Sciatic nerve (tissue), 2 donors: Measurements from ENCODE around the gene KLHL25. TPM values are rescaled to one million over a fixed set of nuclear protein-coding genes. Genes with fewer than 3 reads are reported as not detected.
A peak's percentile ranks its signal among the peaks of the same experiment; 100 is the strongest.
"Not testable (repeated sequence)": the region's sequence is repeated elsewhere in the genome, so short reads cannot be mapped to it uniquely, and the experiment has no call there.

Source experiments
- ATAC-seq: fragments of 200-7000 bp; cut with Tn5 transposase; one replicate; pipeline ENCODE4 v1.9.1; 2020; ENCODE audit warnings: mild to moderate bottlenecking, moderate library complexity
- DNase-seq: peaks from one replicate; pipeline ENCODE4 v3.0.0-alpha.2; 2020; ENCODE audit warnings: low spot score
- intact Hi-C: fragments of 100-400 bp; cut with DNase I; formaldehyde crosslinking; loops from one replicate; pipeline ENCODE4 v1.14.2; 2022
- total RNA-seq: library from RNA; stranded (reverse); fragmentation: NEBNext Ultra II Directional; extraction: Animal tissue kit (Norgen Biotek cat#: 25700); gene quantifications from one replicate; pipeline ENCODE4 v1.2.1, GENCODE V29; 2021
- donor health status: DM: no; HTN: no; CAD: no.
- donor health status: DM: no; HTN: no; CAD: no.

Gene KLHL25
- total RNA-seq, 1 donor from 2014 or later, result 6.2 TPM

DNA sequence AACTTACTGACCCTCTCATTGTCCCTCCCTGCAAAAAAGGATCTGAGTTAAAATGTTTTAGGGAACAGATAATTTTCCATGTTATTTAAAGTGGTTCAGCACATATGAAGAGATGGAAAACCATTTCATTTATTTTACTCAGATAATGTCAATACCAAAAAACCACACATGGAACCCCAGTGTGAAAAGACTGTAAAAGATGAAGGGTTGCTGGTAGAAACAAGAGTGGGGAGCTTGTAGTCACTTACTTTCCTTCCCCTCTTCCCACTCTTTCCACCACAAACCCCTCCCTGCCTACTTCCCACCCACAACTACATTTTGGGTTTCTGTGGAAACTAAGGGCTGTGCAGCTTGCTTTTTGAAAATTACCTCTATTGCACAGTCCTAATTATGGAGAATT is 18.5 kb upstream of the KLHL25 start:
- intact Hi-C loops, result no loop called here
- no peak for DNase-seq
- no peak for ATAC-seq

DNA sequence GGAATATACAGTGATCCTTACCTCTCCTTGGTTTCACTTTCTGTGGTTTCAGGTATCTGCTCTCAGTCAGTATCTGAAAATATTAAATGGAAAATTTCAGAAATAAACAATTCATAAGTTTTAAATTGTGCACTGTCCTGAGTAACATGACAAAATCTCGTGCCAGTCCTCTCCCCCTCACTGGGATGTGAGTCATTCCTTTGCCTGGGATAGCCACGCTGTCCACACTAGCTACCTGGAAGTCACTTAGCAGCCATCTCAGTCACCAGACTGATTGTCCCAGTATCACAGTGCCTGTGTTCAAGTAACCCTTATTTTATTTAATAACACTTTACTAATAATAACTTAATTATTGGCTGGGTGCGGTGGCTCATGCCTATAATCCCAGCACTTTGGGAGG is 15.3 kb upstream of the KLHL25 start:
- DNase-seq, result no peak
- intact Hi-C loops, result no loop called here
- ATAC-seq, result no peak

DNA sequence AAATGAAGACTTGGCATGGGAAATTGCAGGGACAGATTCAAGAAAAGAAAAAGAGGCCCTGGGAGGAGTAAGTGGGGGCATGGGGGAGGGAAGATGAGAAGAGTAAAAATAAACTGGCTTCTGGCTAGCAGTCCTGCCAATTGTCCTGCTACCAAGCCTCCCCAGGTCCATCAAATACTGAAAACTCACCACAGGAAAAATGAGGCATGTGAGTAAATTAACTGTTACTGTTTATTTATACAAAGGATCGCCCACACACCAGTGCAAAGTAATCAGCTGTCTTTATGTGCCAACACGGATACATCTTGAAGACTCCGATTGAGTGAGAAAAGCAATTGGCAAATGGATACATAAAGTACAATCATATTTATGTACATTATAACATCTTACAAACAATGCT is 10.7 kb upstream of the KLHL25 start:
- no peak for DNase-seq
- no peak for ATAC-seq
- intact Hi-C loops, result no loop called here

DNA sequence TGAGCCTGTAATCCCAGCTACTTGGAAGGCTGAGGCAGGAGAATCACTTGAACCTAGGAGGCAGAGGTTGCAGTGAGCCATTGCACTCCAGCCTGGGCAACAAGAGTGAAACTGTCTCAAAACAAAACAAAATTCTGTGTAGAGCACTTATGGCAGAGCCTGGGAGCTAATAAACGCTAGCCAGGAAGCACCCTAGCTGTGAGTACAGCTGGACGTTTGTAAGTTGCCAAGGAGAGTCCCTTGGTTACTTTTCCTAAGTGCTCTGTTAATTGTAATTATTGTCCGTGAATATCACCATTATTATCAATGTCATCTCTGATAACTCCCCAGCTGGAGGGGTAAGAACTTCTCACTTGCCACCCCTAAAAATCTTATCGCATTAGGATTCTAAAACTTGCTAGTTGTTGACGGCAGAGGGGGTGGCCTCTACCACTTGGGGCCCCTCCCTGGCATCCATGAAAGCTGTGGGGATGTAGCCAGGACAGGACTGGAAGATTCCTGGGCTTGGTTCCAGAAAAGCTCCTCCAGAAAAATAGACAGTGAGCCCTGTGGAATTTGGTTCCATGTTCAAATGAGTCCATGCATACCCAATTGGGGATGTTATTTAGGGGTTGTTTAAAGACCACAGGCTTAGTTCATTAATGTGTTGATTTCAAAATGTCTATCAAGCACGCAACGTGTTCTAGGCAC is 9.9 kb upstream of the KLHL25 start:
- intact Hi-C loops, result no loop called here
- DNase-seq, result no peak
- ATAC-seq, result no peak

- ATAC-seq, intact Hi-C loops, DNase-seq: not testable (repeated sequence)
Measured at GRCh38 chr15:85802617-85803016, 7.9 kb upstream of the KLHL25 start.

DNA sequence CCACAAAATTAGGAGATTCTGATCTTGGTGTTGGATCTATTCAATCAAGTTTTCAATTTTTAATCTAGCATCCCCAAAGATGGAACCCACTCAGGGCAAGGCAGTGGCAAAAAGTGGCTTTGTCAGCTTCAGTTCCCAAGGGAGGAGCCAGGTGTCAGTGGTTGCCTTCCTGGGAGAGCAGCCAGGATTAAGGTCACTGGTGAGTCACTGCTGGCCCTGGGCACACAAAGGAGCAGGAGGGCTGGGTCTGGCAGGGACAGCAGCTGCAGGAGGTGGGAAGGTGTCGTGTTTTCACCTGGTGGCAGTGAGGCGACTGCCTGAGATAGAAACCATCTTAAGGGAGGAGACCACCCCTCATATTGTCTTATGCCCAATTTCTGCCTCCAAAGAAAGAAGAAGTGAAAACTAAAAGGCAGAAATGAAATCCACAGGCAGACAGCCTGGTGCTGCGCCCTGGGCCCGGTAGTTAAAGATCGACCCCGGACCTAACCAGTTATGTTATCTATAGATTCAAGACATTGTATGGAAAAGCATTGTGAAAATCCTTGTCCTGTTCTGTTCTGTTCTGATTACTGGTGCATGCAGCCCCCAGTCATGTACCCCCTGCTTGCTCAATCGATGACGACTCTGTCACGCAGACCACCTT is 5.9 kb upstream of the KLHL25 start:
- ATAC-seq, result no peak
- intact Hi-C loops, result no loop called here
- no peak for DNase-seq

- not testable (repeated sequence) for DNase-seq
Measured at GRCh38 chr15:85796371-85796770, 1.6 kb upstream of the KLHL25 start.

DNA sequence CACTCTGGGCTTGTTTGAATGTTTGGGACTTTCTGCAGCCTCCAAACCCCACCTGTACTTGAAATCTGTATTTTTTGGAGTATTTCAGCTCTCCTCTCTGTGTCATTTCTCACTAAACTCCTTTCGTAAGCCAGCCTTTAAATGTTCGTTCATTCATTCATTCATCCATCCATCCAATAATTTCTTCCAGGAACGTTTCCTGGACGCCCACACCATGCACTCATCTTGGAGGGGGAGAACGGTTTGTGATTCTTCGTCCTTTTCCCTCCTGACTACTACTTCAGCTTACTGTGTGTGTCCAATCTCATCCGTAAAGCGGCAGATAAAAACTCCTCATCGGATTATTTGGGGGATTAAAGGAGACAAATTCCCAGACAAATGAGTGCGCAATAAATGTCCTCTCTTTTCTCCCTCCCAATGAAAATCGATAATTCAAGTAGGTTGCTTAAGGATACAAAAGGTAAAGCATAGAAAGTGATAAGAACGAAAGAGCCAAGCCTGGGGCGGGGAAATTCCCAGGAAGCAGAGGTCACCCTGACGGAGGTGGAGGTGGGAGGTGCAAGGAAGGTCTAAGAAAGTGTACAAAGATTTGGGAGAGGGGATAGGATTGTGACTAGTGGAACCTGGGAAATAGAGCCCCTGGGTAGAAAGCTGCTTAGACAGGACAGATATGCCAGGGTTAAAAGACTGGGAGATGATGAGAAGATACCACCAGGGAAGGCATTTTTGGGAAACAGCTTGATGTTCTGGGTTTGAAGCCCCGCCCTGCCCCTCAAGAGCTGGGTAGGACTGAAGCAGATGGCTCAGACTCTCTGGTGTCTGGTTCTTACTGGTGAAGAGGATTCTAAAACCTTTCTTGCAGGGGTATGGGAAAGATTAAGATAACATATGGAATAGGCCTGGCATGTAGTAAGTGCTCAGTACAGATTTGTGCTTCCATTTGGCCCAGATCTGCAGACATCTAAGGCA is 896 bp upstream of the KLHL25 start:
- intact Hi-C loops, result no loop called here
- DNase-seq (no peak), ATAC-seq (no peak)

More at GRCh38 chr15:85796371-85796770, 1.6 kb upstream of the KLHL25 start:
- intact Hi-C loops, ATAC-seq: not testable (repeated sequence)

GRCh38 chr15:85793641-85794597 is 806 bp downstream of the KLHL25 start:
- DNase-seq, result peak; percentile 71
- intact Hi-C loops, result no loop called here
- ATAC-seq, result peak; percentile 12

- DNase-seq (no peak), ATAC-seq (no peak)
- intact Hi-C loops, result no loop called here
Measured at GRCh38 chr15:85792912-85793590, 1.7 kb downstream of the KLHL25 start.

GRCh38 chr15:85792102-85792731 is 2.5 kb downstream of the KLHL25 start:
- ATAC-seq (no peak), DNase-seq (no peak)
- intact Hi-C loops, result no loop called here

DNA sequence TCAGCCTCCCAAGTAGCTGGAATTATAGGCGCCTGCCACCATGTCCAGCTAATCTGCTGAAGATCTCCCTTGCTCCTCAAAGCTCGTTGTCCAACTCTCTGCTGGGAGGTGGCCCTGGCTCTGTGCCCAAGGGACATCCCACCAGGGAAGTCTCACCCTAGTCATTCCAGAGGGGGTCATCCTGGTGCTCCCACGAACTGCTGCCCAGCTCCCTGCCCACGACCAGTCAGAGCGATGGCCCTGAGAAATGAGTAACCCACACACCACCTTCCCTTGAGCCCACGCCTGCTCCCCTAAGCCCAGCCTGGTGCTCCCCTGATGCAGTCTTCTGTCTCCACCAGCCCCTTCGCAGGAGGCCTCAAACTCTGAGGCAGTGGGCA is 5.2 kb downstream of the KLHL25 start:
- no peak for ATAC-seq
- intact Hi-C loops, result no loop called here
- no peak for DNase-seq

- ATAC-seq, result no peak
- DNase-seq, result no peak
- intact Hi-C loops, result no loop called here
Measured at GRCh38 chr15:85788771-85789495, 5.8 kb downstream of the KLHL25 start.

GRCh38 chr15:85786781-85787114 is 8.0 kb downstream of the KLHL25 start:
- DNase-seq (no peak), ATAC-seq (no peak)
- intact Hi-C loops, result no loop called here

GRCh38 chr15:85785887-85786780 is 8.6 kb downstream of the KLHL25 start:
- DNase-seq (no peak), ATAC-seq (peak; percentile 53)
- intact Hi-C loops, result no loop called here

DNA sequence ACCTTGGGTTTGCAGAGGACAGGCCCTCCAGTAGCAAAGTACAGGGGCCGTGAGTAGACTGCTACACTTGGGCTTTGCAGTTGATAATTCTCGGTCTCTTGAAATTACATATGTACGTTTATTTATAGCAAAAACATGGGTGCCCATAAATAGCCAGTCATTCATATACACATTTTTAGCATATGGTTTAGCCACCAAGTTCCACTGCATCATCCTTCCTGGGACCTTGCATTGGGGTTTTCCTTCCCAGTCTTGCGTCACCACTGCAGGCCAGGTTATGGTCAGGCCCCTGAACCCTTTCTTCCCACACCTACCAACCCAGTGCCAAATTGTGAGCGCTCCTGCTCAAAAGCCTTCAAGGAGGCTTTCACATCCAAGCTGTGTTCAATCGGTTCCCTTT is 12.7 kb downstream of the KLHL25 start:
- no peak for DNase-seq
- ATAC-seq, result no peak
- intact Hi-C loops, result no loop called here
